GM19468 (cell line): ENCODE results near the gene GRK5.

Experiments used
- ATAC-seq: cut with Tn5 transposase; IDR thresholded peaks from one replicate; pipeline ENCODE4 v1.9.1; 2021; ENCODE audit warnings: mild to moderate bottlenecking, moderate library complexity, moderate number of reproducible peaks; ENCODE audit not compliant: unreplicated experiment; ENCODE audit errors: extremely low read depth

The GRK5 gene

DNA sequence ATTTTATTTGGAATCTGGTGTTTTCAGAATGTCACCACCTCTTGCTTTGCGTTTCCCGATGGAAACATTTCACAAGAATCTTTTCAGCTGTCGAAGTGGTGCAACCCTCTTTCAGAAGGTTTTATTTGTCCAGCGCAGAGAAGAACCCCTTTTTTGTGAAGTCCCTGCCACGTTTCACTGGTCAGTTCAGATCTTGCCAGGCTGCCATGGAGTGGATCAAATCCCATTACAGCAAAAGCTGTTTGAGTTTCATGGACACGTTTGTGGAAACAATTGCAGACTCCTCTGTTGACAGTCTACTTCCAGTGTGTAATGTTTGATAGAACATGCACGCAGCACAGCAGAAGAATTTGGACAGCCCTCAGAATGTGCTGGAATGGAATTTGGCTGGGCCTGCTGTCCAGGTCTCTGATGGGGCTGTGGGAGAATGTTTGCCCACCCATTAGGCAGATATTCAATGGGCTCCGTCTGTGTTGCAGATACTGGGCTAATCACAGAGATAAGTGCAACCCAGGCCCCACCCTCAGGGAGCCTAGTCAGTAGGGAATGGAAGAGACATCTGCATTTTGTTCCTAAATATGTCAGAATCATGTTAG, 143.2 kb downstream of the GRK5 start:
- no peak for ATAC-seq

DNA sequence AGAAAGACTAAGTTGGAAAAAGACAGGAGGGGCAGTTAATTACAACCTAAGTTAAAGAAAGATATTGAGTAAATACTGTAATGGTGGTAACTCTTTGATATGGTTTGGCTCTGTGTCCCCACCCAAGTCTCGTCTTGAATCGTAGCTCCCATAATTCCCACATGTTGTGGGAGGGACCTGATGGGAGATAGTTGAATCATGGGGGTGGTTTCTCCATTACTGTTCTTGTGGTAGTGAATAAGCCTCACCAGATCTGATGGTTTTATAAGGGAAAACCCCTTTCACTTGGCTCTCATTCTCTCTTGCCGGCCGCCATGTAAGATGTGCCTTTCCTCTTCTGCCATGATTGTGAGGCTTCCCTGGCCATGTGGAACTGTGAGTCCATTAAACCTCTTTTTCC, 143.8 kb downstream of the GRK5 start:
- ATAC-seq, result no peak

DNA sequence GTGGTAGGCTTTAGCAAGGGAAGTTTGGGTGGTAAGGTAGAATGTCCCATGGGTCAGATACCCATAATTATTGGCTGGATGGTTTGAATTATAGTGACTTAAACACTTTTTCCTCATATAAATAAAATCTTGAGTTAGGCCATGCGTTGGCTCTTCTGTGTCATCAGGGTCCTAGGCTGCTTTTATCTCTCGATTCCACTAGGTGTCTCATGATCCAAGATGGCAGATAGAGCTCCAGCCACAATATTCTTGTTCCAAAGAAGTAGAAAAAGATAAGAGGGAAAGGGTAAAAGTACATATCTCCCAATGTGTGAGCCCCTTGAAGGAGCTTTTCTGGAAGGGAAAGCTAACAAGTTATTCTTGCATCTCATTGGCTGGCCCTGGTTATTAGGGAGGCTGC, 144.7 kb downstream of the GRK5 start:
- no peak for ATAC-seq

DNA sequence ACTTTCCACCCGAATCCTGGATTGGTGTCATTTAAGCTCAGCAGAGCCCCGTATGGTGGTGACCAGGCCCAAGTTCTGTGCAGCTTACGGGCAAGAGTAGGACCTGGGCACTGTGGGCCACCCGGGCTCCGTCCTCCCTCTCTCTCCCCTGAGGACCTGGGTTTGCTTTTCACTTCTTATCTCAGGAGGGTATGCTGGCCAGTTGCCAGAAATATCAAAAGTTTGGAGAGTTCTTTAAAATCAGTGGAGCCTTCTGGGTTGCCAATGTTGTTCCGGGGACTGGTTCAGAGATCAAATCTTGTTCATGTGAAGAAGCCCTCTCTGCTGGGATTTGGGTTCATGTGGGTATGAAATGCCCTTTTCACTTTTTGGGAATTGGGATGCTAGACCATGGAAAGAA, 145.4 kb downstream of the GRK5 start:
- ATAC-seq, result no peak

DNA sequence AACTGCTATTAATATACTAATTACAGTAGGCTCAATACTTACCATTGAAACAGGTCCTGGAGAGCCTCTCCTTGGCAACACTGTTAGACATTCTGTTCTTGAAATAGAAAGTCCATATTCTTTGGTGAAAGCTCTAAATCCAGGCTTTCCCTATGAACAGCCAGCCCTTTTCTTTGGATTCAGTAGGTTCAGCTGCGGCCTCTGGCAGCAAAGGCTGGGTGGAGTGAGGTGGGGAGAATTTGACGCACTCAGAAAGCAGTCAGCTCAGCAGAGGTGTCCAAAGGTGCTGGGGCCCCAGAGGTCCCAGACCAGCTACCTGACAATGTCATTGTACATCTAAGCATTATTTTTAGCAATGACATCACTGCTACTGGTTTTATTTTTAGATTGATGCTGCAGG, 146.1 kb downstream of the GRK5 start:
- no peak for ATAC-seq

DNA sequence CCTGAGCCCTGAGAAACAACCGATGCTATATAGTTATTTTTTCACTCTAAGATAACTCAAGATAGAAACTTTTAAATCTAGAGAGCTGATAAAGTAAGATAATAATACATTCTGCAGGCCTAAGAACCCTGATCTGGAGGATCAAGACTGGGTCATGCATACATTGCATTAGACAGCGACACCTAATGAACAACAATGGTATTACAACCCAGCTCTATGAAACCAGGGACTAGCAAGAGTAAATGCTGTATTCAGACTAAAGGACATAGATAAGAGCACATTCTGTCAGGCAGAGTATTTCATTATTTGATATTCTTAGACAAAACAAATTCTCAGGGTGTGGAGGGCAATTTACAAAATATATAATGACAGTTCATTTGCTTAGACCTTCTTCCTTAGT, 148.6 kb downstream of the GRK5 start:
- ATAC-seq, result no peak

DNA sequence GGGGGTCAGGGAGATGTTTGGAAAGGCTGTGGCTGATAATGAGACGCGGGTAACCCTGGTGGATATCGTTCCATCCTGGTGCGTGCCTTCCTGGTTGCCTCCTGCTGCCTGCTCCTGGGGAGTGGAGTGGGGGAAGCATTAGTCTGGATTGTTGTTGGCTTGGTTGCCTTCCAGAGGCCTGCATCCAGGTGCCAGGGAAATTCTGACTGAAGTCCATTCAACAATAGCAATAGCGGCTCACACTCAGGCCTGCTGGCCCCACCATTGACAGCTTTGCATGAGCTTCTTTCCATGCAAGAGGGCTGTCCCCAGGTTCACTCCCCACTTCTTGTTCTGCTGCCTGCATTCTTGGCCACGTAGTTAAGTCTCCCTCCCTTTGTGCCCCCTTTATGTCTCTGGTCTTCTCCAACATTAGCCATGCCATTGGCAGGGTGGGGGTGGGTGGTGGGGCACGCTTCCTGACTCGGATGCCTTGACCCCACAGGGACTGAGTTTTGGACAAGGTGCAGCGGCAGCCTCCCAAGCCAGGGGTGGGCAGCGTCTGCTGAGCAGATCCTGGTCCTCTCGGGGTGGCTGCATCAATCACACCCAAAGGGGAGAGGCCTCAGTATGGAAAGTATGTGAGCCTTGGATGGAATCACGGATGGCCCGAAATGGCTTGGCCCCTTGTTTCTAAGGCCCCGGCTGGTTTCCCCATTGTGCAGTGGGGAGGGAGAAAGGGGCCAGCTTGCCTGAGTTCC, 150.2 kb downstream of the GRK5 start:
- no peak for ATAC-seq

DNA sequence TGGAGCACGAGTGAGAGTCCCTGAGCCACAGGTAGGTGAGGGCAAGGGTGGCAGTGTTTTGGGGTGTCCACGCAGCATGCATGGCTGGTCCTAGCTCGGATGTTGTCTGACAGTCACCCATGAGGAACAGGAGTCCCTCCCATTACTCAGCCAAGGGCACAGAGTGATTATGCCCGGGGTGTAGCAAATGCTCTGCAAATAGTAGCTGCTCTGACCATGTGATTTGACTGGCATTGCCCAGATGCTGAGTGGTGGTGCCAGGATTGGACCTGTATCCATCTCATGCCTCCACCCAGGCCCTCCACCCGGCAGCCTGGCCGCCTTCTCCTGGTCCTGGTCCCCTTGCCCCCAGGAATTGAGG, 150.8 kb downstream of the GRK5 start:
- no peak for ATAC-seq

DNA sequence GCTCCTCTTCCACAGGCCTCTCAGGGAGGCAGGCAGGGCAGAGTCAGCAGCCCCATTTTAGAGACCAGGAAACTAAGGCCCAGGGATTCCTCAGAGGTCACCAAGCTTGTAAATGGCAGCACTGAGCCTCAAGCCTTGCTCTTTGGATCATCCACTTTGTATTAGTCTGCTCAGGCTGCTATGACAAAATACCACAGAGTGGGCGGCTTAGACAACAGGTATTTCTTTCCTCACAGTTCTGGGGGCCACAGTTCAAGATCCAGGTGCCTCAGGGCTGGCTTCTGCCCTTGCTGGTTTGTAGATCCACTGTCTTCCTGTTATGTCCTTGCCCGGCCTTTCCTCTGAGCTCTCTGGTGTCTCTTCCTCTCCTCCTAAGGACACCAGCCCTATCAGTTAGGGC, 151.2 kb downstream of the GRK5 start:
- no peak for ATAC-seq

DNA sequence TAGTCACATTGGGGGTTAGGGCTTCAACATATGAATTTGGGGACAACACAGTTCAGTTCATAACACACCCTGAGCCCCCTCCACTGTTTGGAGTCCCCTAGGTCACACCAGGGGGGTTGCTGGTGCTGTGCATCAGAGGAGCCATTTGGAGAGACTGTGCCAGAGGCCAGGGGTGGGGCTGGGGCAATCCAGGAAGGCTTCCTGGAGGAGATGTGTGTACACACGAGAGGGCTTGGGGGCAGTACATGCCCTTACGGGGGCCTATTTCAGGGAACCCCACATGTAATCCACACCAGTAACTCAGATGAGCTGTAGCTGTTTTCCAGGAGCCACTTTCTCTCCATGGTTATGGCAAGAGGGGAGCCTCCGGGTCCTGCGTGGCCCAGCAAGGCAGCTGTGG, 151.7 kb downstream of the GRK5 start:
- ATAC-seq, result no peak

DNA sequence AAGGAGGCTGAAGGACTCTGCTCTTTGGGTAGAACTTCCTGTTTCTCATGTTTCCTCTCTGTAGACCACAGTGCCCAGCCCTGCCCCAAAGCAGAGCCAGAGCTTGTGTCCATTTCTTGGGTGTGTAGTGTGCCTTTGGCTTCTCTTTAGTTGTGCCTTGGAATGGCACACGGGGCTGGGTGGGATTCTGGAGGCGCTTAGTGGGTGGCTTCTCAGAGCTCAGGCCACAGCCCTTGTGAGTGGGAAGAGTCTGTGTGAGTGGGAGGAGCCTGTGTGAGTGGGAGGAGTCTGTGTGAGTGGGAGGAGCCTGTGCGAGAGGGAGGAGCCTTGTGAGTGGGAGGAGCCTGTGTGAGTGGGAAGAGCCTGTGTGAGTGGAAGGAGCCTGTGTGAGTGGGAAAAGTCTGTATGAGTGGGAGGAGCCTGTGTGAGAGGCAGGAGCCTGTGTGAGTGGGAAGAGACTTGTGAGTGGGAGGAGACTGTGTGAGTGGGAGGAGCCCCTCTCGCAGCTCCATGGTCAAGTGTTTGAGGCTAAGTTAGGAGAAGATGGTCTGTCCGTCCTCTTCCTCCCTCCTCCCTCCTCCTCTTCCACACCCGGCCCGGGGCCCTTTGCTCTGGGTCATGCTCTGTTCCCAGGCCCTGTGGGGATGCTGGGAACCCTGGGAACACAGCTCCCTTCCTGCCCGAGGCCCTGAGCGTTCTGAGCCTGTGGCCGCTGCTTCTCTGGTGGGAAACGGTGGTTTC, 153.0 kb downstream of the GRK5 start:
- ATAC-seq, result no peak

DNA sequence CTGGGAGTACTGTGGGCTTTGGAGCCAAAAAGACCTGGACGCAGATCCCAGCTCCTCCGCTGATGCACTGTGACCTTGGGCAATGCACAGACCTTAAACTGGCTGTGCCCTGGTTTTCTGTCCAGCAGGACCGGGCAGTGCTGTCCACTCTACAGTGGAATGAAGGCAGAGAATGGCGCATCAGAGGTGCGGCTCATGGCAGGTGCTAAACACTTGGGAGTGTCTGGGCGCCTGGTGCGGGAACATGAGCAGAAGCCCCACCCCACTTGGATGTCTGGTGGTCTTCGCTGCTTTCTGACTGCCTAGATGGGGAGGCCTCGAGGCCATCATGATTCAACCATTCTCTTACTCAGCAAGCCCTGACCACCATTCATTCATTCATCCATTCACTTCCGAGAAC, 153.7 kb downstream of the GRK5 start:
- ATAC-seq, result no peak

DNA sequence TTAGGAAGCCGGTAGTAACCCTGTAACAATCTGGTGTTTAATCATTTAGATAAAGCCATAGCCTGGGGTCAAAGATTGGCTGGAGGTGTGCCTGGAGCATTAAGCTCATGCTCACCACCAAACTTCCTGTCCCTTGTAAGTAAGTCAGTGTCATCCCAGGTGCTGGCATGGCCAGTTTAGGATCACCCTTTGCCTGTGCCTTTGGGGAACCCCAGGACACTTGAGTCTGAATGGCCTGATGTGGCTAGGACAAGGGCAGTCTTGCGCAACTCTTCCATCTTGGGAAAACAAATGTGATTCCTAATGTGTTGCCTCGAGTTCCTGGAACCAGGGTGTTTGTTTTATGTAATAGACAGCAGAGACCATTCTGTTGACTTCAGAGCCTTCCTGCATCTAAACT, 154.8 kb downstream of the GRK5 start:
- no peak for ATAC-seq

DNA sequence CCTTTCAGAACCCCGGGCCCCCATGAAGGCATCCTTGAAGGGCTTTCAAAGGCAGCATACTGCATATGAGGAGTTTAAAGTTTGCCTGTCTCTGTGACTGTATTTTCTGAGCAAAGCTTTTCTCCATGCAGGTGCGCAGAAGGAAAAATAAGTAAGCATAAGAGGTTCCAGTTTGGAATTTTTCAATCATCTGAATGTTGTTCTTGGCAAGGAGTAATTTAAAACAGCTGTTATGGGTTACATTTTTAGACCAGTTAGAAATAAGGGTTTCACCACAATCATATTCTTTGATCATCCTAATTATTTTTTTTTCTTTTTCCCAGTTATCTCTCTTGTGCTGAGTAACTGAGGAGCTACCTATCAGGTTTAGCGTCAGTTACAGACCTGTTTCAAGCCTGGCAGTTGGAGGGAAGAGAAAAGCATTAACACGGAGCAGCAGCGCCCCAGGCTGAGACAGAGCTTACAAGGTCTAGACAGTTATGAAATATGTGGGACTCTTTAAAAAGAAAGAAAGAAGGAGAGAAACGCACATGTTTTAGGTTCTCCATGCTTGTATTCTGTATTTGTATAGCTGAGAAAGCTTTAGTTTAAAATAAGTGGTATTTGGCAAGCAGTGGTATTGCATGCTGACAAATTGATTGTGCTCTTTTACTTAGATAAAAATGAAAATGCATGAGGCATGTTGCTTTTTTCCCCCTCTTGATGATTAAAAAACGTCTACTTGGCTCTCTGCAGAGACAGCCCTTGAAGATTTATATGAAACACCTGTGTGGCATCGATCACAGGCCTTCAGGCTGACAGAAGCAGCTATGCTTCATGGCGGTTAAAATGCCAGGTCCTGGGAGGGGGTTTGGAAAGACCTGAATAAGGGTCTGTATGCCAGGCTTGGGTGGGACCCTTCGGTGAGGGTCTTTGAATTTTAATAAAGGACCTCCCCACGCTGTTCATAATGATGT, 157.6 kb downstream of the GRK5 start:
- ATAC-seq, result no peak

DNA sequence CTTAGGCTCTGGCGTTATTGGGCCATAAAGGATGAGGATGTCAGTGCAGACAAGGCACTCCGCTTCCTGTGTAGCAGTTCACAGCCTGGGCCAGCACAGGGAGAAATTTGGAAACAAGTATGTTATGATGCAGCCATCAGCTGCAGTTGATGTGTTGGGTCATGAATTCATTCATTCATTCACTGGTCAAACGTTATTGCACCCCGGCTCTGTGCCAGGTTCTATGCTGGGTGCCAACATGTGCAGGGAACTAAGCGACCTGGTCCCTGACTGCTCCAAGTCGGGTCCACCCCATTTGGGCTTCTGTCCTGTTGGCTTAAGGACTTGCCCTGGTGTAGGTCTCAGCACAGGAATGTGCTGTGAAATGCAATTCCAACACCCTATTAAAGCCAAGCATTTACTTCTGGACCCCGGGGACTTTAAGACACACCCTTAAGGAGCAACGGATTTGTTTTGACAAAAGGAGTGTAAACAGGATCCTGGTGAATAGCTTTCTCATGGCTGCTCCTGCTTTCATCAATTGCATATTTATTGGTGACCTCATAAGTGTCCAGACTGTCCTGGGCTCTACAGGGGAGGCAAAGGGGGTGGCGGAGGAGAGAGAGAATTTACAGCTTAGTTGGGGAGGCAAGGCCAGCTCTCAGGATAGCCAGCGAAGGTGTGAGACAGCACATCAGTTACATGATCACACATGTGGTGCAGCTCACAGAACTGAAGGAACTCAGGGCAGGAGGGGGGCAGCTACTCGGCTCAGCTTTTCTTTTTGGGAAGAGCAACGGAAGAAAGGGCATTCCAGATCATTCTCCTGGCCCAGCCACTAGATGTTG, 158.6 kb downstream of the GRK5 start:
- no peak for ATAC-seq

DNA sequence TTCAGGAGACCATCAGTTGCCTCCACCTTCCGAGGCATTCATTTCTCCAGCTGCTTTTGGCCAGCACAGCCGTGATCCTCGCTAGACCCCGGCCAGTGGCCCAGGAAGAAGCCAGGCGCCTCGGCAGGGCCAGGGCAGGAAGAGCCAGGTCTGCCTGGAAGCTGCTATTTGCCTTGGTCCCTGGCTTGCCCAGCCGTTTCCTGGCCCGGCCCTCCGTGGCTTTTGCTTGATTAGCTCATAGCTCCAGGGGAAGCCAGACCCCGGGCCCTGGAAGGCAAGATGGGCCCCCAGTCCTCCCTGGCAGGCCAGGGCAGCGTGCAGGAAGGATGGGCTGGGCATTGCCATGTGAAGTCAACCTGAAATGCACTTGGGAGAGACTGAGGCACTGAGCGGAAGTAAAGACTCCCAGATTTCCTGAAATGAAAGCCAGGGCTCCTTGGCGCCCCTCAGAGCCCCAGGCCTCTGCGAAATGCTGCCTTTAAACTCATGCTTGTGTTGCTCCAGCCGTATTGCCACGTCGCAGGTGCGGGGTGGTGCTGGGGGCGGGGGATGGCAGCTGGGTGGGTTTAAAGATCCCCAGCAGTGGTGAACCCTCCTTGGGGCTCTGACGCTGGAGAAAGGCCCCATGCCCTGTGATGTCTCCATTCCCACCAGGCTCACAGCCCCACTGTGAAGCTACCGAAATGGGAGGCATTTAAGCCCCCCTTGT, 160.6 kb downstream of the GRK5 start:
- no peak for ATAC-seq

DNA sequence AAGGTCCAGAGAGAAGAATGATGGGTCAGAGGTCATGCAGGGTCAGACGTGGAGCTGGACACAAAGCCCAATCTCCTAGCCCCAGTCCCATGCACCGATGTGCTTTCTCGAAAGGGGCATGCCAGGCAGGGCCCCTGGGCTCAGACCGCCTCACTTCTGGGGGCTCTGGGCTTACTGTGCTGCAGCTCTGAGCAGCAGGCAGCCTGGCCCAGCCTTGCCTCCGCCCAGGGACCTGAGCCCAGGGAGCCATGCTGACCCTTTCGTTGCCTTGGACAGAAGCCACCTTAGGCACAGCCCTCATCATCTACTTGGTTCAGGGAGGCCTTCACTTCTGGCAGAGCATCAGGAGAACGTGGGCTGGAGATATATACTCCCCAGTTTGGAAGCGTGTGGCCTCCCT, 161.2 kb downstream of the GRK5 start:
- ATAC-seq, result no peak

DNA sequence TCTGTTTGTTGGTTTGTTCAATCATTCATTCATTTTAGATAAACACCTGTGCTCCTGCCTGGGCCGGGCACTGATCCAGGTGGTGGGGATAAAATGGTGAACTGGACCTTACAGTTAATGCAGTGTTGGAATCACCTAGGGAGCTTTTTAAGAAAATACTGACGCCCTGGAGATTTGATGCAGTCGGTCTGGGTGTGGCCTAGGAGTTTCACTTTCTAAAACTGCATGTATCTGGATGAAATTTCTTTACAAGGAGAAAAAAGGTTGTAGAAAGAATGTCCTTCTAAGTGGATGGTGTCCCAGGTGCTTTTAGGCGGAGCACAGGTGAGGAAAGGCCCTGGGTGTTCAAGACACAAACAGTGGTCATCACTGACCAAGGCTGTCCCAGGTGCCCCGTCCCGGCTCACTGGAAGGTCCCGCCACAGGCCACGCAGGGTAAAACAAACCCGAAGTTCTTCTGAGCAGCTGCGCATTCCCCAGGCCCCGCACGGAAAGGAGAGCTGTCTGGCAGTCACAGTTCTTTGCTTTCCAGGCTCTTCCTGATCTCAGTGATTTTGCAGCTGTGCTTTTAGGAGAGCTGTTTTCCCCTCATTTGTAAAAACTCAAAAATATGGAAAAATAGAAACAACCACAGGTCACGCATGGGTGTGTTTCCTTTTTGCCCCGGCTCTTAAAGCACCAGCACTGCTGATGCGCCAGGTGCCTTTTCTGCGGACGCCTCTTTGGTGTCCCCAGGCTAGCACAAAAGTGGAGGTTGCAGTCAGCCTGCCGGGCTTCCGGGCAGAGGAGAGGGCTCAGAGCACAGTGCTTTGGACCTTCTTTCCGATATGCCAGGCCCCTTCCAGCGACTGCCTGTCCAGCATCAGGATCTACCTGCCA, 161.9 kb downstream of the GRK5 start:
- ATAC-seq, result peak; percentile 17
